HEK293 (cell line): ENCODE measurements around the gene KAT7.

Experiments
- CTCF ChIA-PET: fragments of 350-600 bp; formaldehyde crosslinking; extraction: SDS; loops from one replicate; lab custom pipeline; 2021; ENCODE audit warnings: antibody characterized with exemption; lab: Yijun Ruan, JAX
- POLR2A ChIA-PET: fragments of 300-600 bp; formaldehyde crosslinking; extraction: SDS; loops from one replicate; lab custom pipeline; 2020; ENCODE audit warnings: antibody characterized with exemption, inconsistent platforms; lab: Yijun Ruan, JAX
- H3K27ac ChIP-seq: fragments of 200-500 bp; sonication (Bioruptor generic); 2 replicates; pipeline ENCODE4 v1.5.1; 2014; ENCODE audit warnings: low read depth, low read length, control low read depth, inconsistent platforms; ENCODE audit errors: extremely low read depth
- H3K36me3 ChIP-seq, 2 experiments: fragments of 200-500 bp in 1 of 2; sonication (Bioruptor generic) in 1 of 2; 1 replicate in 1 of 2; 2 replicates in 1 of 2; pipeline ENCODE4 v1.5.1; 2014 to 2017; ENCODE audit warnings: inconsistent platforms in 2 of 2, low read length in 2 of 2; ENCODE audit not compliant: control insufficient read depth in 2 of 2, insufficient read depth in 1 of 2
- H3K4me1 ChIP-seq: fragments of 200-500 bp; sonication (Bioruptor generic); 2 replicates; pipeline ENCODE4 v1.5.1; 2014; ENCODE audit warnings: mild to moderate bottlenecking, low read length, inconsistent platforms; ENCODE audit not compliant: control insufficient read depth, insufficient read depth
- H3K4me3 ChIP-seq: 2 replicates; pipeline ENCODE4 v1.5.1; 2011; ENCODE audit warnings: low read depth, mild to moderate bottlenecking, control low read depth, low read length, moderate library complexity
- H3K9me3 ChIP-seq: fragments of 200-500 bp; sonication (Bioruptor generic); 2 replicates; pipeline ENCODE4 v1.5.1; 2014; ENCODE audit warnings: low read depth, low read length, inconsistent platforms; ENCODE audit not compliant: control insufficient read depth, insufficient read depth
- GFI1B ChIP-seq: fragments of 450-650 bp; formaldehyde crosslinking; IDR thresholded peaks from 2 replicates; pipeline ENCODE4 v1.5.1; 2016; ENCODE audit warnings: missing biosample characterization, missing genetic modification characterization
- GLI4 ChIP-seq: fragments of 450-650 bp; formaldehyde crosslinking; IDR thresholded peaks from 2 replicates; pipeline ENCODE4 v1.5.1; 2016; ENCODE audit warnings: missing biosample characterization, missing genetic modification characterization
- HOXA7 ChIP-seq: sonication (generic); formaldehyde crosslinking; IDR thresholded peaks from 2 replicates; pipeline ENCODE4 v1.8.1; 2022; ENCODE audit warnings: missing genetic modification reagents, borderline replicate concordance
- KLF1 ChIP-seq: fragments of 450-650 bp; formaldehyde crosslinking; IDR thresholded peaks from 2 replicates; pipeline ENCODE4 v1.5.1; 2016; ENCODE audit warnings: missing biosample characterization, missing genetic modification characterization
- REPIN1 ChIP-seq: fragments of 450-650 bp; formaldehyde crosslinking; IDR thresholded peaks from 2 replicates; pipeline ENCODE4 v1.5.1; 2017; ENCODE audit warnings: missing biosample characterization, missing genetic modification characterization, low read depth
- ZBTB48 ChIP-seq: fragments of 450-650 bp; formaldehyde crosslinking; IDR thresholded peaks from 2 replicates; pipeline ENCODE4 v1.5.1; 2016; ENCODE audit warnings: missing biosample characterization, missing genetic modification characterization
- ZBTB8A ChIP-seq: fragments of 450-650 bp; formaldehyde crosslinking; IDR thresholded peaks from 2 replicates; pipeline ENCODE4 v1.5.1; 2016; ENCODE audit warnings: missing biosample characterization, missing genetic modification characterization
- ZFP37 ChIP-seq: fragments of 450-650 bp; formaldehyde crosslinking; IDR thresholded peaks from 2 replicates; pipeline ENCODE4 v1.5.1; 2016; ENCODE audit warnings: missing biosample characterization, missing genetic modification characterization
- ZIC2 ChIP-seq: fragments of 450-650 bp; formaldehyde crosslinking; IDR thresholded peaks from 2 replicates; pipeline ENCODE4 v1.5.1; 2016; ENCODE audit warnings: missing biosample characterization, missing genetic modification characterization
- ZNF10 ChIP-seq: fragments of 450-650 bp; formaldehyde crosslinking; IDR thresholded peaks from 2 replicates; pipeline ENCODE4 v1.5.1; 2017; ENCODE audit warnings: missing biosample characterization, missing genetic modification characterization
- ZNF146 ChIP-seq: fragments of 450-650 bp; formaldehyde crosslinking; IDR thresholded peaks from 2 replicates; pipeline ENCODE4 v1.5.1; 2016; ENCODE audit warnings: missing biosample characterization, missing genetic modification characterization
- ZNF16 ChIP-seq: fragments of 450-650 bp; formaldehyde crosslinking; IDR thresholded peaks from 2 replicates; pipeline ENCODE4 v1.5.1; 2016; ENCODE audit warnings: low read depth, missing biosample characterization, missing genetic modification characterization
- ZNF2 ChIP-seq: fragments of 450-650 bp; formaldehyde crosslinking; IDR thresholded peaks from 2 replicates; pipeline ENCODE4 v1.5.1; 2016; ENCODE audit warnings: missing biosample characterization, missing genetic modification characterization
- ZNF214 ChIP-seq: fragments of 450-650 bp; formaldehyde crosslinking; IDR thresholded peaks from 2 replicates; pipeline ENCODE4 v1.5.1; 2017; ENCODE audit warnings: missing biosample characterization, mild to moderate bottlenecking, missing genetic modification characterization, borderline replicate concordance
- ZNF239 ChIP-seq: fragments of 450-650 bp; formaldehyde crosslinking; IDR thresholded peaks from 2 replicates; pipeline ENCODE4 v1.5.1; 2016; ENCODE audit warnings: missing biosample characterization, missing genetic modification characterization
- ZNF266 ChIP-seq: fragments of 450-650 bp; formaldehyde crosslinking; IDR thresholded peaks from 2 replicates; pipeline ENCODE4 v1.5.1; 2016; ENCODE audit warnings: missing biosample characterization, missing genetic modification characterization, low read depth
- ZNF280C ChIP-seq: fragments of 450-650 bp; formaldehyde crosslinking; IDR thresholded peaks from 2 replicates; pipeline ENCODE4 v1.5.1; 2016; ENCODE audit warnings: missing biosample characterization, missing genetic modification characterization
- ZNF324 ChIP-seq: fragments of 450-650 bp; formaldehyde crosslinking; IDR thresholded peaks from 2 replicates; pipeline ENCODE4 v1.5.1; 2016; ENCODE audit warnings: missing biosample characterization, missing genetic modification characterization
- ZNF521 ChIP-seq: fragments of 450-650 bp; formaldehyde crosslinking; IDR thresholded peaks from 2 replicates; pipeline ENCODE4 v1.5.1; 2017; ENCODE audit warnings: missing biosample characterization, mild to moderate bottlenecking, missing genetic modification characterization
- ZNF549 ChIP-seq: fragments of 450-650 bp; IDR thresholded peaks from 2 replicates; pipeline ENCODE4 v1.5.1; 2018; ENCODE audit warnings: missing biosample characterization, missing genetic modification characterization, mild to moderate bottlenecking, inconsistent platforms, moderate library complexity
- ZNF658 ChIP-seq: fragments of 450-650 bp; formaldehyde crosslinking; IDR thresholded peaks from 2 replicates; pipeline ENCODE4; 2016; ENCODE audit warnings: missing biosample characterization, missing genetic modification characterization
- ZNF677 ChIP-seq: fragments of 450-650 bp; IDR thresholded peaks from 2 replicates; pipeline ENCODE4 v1.5.0; 2018; ENCODE audit warnings: missing biosample characterization, mild to moderate bottlenecking, missing genetic modification characterization, moderate library complexity
- ZNF692 ChIP-seq: fragments of 450-650 bp; formaldehyde crosslinking; IDR thresholded peaks from 2 replicates; pipeline ENCODE4 v1.5.1; 2016; ENCODE audit warnings: missing biosample characterization, missing genetic modification characterization
- ZNF837 ChIP-seq: fragments of 450-650 bp; formaldehyde crosslinking; IDR thresholded peaks from 2 replicates; pipeline ENCODE4 v1.5.1; 2016; ENCODE audit warnings: missing biosample characterization, missing genetic modification characterization
- TF ChIP-seq, protein P1 (sequence below): fragments of 450-650 bp; IDR thresholded peaks from 2 replicates; pipeline ENCODE4 v1.5.1; 2018; ENCODE audit warnings: missing biosample characterization, mild to moderate bottlenecking, missing genetic modification characterization
- TF ChIP-seq, protein P2 (sequence below): fragments of 450-650 bp; formaldehyde crosslinking; IDR thresholded peaks from 2 replicates; pipeline ENCODE4 v1.5.1; 2016; ENCODE audit warnings: missing biosample characterization, missing genetic modification characterization, low read depth
- TF ChIP-seq, protein P3 (sequence below): fragments of 450-650 bp; formaldehyde crosslinking; IDR thresholded peaks from 2 replicates; pipeline ENCODE4 v1.5.1; 2016; ENCODE audit warnings: missing biosample characterization, missing genetic modification characterization

Gene KAT7

GRCh38 chr17:49739641-49740271 is 48.7 kb upstream of the KAT7 start (continued):
- TF ChIP-seq ZNF692, result no peak
- TF ChIP-seq, protein P1, sequence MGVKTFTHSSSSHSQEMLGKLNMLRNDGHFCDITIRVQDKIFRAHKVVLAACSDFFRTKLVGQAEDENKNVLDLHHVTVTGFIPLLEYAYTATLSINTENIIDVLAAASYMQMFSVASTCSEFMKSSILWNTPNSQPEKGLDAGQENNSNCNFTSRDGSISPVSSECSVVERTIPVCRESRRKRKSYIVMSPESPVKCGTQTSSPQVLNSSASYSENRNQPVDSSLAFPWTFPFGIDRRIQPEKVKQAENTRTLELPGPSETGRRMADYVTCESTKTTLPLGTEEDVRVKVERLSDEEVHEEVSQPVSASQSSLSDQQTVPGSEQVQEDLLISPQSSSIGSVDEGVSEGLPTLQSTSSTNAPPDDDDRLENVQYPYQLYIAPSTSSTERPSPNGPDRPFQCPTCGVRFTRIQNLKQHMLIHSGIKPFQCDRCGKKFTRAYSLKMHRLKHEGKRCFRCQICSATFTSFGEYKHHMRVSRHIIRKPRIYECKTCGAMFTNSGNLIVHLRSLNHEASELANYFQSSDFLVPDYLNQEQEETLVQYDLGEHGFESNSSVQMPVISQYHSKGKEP (tag by site-specific recombination), result peak; percentile 75
- no peak for TF ChIP-seq ZNF146
- 0 out of 2 replicates have a peak, but pooled peaks have one; percentile 43 for TF ChIP-seq KLF1
- no peak for TF ChIP-seq ZNF549 (tag by site-specific recombination)
- TF ChIP-seq ZBTB48 (tag by site-specific recombination), result no peak
- TF ChIP-seq ZNF521 (tag by site-specific recombination), result no peak
- TF ChIP-seq GFI1B, result no peak
- TF ChIP-seq ZNF266, result no peak
- peak; percentile 38; the same call in 1 of the 2 replicates for TF ChIP-seq ZNF10 (tag by site-specific recombination)
- TF ChIP-seq ZIC2 (tag by site-specific recombination), result peak; percentile 94
- no peak for TF ChIP-seq ZNF214
- TF ChIP-seq ZFP37 (tag by site-specific recombination), result no peak
- TF ChIP-seq ZNF658 (tag by site-specific recombination), result no peak
- peak; percentile 51; the same call in 1 of the 2 replicates for TF ChIP-seq ZBTB8A (tag by site-specific recombination)
- no peak for TF ChIP-seq ZNF2
- TF ChIP-seq, all 188 proteins: peak for 12

DNA sequence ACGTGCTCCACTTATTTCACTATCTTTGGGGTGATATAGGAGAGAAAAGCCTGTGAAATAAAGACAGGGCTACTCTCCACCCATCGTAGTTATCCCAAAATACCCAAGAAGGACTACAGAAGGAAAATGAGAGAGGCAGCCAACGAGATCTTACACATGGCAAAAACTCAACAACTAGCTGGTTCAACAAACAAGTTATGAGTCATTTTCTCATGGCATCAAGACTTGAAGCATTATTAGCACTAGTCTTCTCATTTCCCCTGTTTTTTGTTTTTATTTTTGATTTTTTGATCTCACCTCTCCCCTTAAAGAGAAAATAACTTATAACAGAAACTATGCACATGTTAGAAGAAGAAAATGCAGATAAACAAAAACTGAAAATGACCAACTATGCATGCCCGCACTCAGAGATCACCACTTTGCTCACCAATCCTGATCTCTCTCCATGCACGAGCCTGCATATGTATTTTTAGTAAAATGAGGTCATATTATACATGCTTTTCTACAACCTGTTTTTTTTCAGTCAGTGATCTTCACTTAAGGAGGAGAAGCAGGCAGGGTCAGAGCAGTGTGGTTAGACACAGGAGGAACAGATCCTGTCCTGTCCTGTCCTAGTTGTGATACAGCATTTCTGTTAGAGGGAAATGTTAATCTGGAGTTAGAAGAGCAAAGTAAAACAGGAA is 47.3 kb upstream of the KAT7 start:
- ChIA-PET POLR2A (interaction anchor here (0.5 to 5.4 kb wide), 2 partner anchors 23 to 27 kb away, joined by 3 to 27 read pairs; partner anchors contain the start of gene FAM117A), CTCF (interaction anchor here (0.7 to 1.2 kb wide), 3 partner anchors 9 to 301 kb away, joined by 3 read pairs; no protein-coding TSS in a partner anchor)
- H3K27ac ChIP-seq, result no peak overlapping the region
- H3K4me1 ChIP-seq, result no peaks in the 10 kb centered on the region
- H3K9me3 ChIP-seq, result no peaks in the 10 kb centered on the region
- H3K36me3 ChIP-seq, result no peaks in the 10 kb centered on the region; a peak in 1 of 3 replicates
- no peak overlapping the region for H3K4me3 ChIP-seq
- TF ChIP-seq ZNF324 (tag by site-specific recombination), result no peak
- TF ChIP-seq ZNF280C (tag by site-specific recombination), result no peak
- TF ChIP-seq REPIN1 (tag by site-specific recombination), result no peak
- TF ChIP-seq ZNF16 (tag by site-specific recombination), result no peak
- no peak for TF ChIP-seq ZNF239 (tag by site-specific recombination)
- no peak for TF ChIP-seq ZNF837 (tag by site-specific recombination)
- TF ChIP-seq, protein P2, sequence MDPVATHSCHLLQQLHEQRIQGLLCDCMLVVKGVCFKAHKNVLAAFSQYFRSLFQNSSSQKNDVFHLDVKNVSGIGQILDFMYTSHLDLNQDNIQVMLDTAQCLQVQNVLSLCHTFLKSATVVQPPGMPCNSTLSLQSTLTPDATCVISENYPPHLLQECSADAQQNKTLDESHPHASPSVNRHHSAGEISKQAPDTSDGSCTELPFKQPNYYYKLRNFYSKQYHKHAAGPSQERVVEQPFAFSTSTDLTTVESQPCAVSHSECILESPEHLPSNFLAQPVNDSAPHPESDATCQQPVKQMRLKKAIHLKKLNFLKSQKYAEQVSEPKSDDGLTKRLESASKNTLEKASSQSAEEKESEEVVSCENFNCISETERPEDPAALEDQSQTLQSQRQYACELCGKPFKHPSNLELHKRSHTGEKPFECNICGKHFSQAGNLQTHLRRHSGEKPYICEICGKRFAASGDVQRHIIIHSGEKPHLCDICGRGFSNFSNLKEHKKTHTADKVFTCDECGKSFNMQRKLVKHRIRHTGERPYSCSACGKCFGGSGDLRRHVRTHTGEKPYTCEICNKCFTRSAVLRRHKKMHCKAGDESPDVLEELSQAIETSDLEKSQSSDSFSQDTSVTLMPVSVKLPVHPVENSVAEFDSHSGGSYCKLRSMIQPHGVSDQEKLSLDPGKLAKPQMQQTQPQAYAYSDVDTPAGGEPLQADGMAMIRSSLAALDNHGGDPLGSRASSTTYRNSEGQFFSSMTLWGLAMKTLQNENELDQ (tag by site-specific recombination), result no peak
- TF ChIP-seq ZNF677 (tag by site-specific recombination), result no peak
- no peak for TF ChIP-seq HOXA7 (CRISPR knock-in tag)
- no peak for TF ChIP-seq GLI4 (tag by site-specific recombination)
- TF ChIP-seq, protein P3, sequence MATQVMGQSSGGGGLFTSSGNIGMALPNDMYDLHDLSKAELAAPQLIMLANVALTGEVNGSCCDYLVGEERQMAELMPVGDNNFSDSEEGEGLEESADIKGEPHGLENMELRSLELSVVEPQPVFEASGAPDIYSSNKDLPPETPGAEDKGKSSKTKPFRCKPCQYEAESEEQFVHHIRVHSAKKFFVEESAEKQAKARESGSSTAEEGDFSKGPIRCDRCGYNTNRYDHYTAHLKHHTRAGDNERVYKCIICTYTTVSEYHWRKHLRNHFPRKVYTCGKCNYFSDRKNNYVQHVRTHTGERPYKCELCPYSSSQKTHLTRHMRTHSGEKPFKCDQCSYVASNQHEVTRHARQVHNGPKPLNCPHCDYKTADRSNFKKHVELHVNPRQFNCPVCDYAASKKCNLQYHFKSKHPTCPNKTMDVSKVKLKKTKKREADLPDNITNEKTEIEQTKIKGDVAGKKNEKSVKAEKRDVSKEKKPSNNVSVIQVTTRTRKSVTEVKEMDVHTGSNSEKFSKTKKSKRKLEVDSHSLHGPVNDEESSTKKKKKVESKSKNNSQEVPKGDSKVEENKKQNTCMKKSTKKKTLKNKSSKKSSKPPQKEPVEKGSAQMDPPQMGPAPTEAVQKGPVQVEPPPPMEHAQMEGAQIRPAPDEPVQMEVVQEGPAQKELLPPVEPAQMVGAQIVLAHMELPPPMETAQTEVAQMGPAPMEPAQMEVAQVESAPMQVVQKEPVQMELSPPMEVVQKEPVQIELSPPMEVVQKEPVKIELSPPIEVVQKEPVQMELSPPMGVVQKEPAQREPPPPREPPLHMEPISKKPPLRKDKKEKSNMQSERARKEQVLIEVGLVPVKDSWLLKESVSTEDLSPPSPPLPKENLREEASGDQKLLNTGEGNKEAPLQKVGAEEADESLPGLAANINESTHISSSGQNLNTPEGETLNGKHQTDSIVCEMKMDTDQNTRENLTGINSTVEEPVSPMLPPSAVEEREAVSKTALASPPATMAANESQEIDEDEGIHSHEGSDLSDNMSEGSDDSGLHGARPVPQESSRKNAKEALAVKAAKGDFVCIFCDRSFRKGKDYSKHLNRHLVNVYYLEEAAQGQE (tag by site-specific recombination), result no peak
